ENCODE results near the gene HCRTR1.

HCRTR1 gene

GRCh38 chr1:31650161-31651088, 32.9 kb downstream of the HCRTR1 start:
- no peak for DNase-seq (ENCODE audit: low spot score)

- no peak for DNase-seq (ENCODE audit: low spot score)
Measured at GRCh38 chr1:31651089-31651420, 33.6 kb downstream of the HCRTR1 start.

GRCh38 chr1:31651766-31652165, 34.3 kb downstream of the HCRTR1 start:
- DNase-seq (ENCODE audit: low spot score): no peak

GRCh38 chr1:31652891-31653499, 35.5 kb downstream of the HCRTR1 start:
- DNase-seq (ENCODE audit: low spot score): no peak

GRCh38 chr1:31653717-31654473, 36.4 kb downstream of the HCRTR1 start:
- DNase-seq (ENCODE audit: low spot score): no peak

- DNase-seq (ENCODE audit: low spot score): no peak
Measured at GRCh38 chr1:31654474-31654776, 36.9 kb downstream of the HCRTR1 start.

- DNase-seq (ENCODE audit: low spot score): no peak
Measured at GRCh38 chr1:31655104-31655503, 37.6 kb downstream of the HCRTR1 start.

GRCh38 chr1:31655756-31656155, 38.3 kb downstream of the HCRTR1 start:
- no peak for DNase-seq (ENCODE audit: low spot score)

- no peak for DNase-seq (ENCODE audit: low spot score)
Measured at GRCh38 chr1:31657020-31657804, 39.7 kb downstream of the HCRTR1 start.

GRCh38 chr1:31657972-31658510, 40.6 kb downstream of the HCRTR1 start:
- DNase-seq (ENCODE audit: low spot score): no peak

GRCh38 chr1:31658721-31659120, 41.2 kb downstream of the HCRTR1 start:
- DNase-seq (ENCODE audit: low spot score): no peak

GRCh38 chr1:31659889-31660288, 42.4 kb downstream of the HCRTR1 start:
- DNase-seq (ENCODE audit: low spot score): no peak

- no peak for DNase-seq (ENCODE audit: low spot score)
Measured at GRCh38 chr1:31660871-31661455, 43.5 kb downstream of the HCRTR1 start.

GRCh38 chr1:31661856-31662255, 44.4 kb downstream of the HCRTR1 start:
- DNase-seq (ENCODE audit: low spot score): no peak

GRCh38 chr1:31662463-31662862, 45.0 kb downstream of the HCRTR1 start:
- no peak for DNase-seq (ENCODE audit: low spot score)

GRCh38 chr1:31663622-31664452, 46.3 kb downstream of the HCRTR1 start:
- peak; percentile 55 for DNase-seq (ENCODE audit: low spot score)

- no peak for DNase-seq (ENCODE audit: low spot score)
Measured at GRCh38 chr1:31664528-31664927, 47.0 kb downstream of the HCRTR1 start.

GRCh38 chr1:31665234-31665878, 47.9 kb downstream of the HCRTR1 start:
- no peak for DNase-seq (ENCODE audit: low spot score)

- DNase-seq (ENCODE audit: low spot score): no peak
Measured at GRCh38 chr1:31666263-31666963, 48.9 kb downstream of the HCRTR1 start.

All from cerebellar cortex (tissue), 1 donor.